Measurements from ENCODE around the gene TSPOAP1.

DNA sequence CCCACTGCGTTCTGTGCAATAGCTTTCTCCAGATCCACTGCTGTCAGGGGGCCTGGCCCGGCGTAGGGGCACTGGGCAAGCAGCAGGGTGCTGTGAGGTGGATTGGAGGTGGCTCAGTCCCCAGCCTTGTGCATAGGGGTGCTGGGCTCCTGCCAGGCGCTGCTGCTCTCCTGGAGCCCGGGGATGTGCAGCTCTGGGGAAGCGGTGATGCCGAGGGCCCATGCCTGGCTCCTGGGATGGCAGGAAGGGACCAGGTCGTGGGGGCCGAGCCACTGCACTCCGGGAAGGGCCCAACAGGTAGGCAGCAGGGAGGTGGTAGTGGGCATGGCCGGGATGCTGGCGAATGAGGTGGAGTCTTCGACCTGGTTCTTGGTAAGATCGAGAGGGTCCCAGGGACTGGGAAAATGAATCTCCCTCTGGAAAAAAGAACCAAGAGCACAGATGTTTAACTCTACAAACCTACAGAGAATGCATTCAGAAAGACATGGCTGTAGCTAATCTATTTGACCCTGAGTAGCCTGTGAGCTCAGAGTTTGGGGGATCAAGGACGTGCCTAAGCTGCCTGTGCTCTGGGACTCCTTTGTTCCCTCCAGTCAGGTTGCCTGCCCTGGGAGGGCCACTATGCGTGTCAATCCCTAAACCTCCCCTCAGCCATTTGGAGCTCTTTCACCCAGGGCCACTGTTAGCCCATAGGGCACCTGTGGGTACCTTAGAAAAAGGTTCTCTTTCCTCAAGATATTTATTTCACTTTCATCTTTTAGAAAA lies 30.0 kb upstream of the TSPOAP1 start:
- no peak for TF ChIP-seq ZFP30 (CRISPR knock-in tag; IDR thresholded peaks at IDR 0.05)
- no peak for TF ChIP-seq TCF4 (CRISPR knock-in tag; IDR thresholded peaks at IDR 0.05; ENCODE audit: borderline replicate concordance)
- TF ChIP-seq ZNF8 (CRISPR knock-in tag; IDR thresholded peaks at IDR 0.05): no peak
- TF ChIP-seq, protein P1, sequence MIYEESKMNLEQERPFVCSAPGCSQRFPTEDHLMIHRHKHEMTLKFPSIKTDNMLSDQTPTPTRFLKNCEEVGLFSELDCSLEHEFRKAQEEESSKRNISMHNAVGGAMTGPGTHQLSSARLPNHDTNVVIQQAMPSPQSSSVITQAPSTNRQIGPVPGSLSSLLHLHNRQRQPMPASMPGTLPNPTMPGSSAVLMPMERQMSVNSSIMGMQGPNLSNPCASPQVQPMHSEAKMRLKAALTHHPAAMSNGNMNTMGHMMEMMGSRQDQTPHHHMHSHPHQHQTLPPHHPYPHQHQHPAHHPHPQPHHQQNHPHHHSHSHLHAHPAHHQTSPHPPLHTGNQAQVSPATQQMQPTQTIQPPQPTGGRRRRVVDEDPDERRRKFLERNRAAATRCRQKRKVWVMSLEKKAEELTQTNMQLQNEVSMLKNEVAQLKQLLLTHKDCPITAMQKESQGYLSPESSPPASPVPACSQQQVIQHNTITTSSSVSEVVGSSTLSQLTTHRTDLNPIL (CRISPR knock-in tag; IDR thresholded peaks at IDR 0.05; ENCODE audit: low read depth): no peak
- no peak for TF ChIP-seq OSR1 (CRISPR knock-in tag; IDR thresholded peaks at IDR 0.05)
- TF ChIP-seq RARB (CRISPR knock-in tag; IDR thresholded peaks at IDR 0.05): no peak
- no peak for TF ChIP-seq ESRRG (CRISPR knock-in tag; IDR thresholded peaks at IDR 0.05)
- no peak for TF ChIP-seq ZNF565 (CRISPR knock-in tag; conservative IDR thresholded peaks at IDR 0.05; ENCODE audit: low read depth)
- no peak for TF ChIP-seq BACH2 (CRISPR knock-in tag; IDR thresholded peaks at IDR 0.05; ENCODE audit: borderline replicate concordance)
- no peak for TF ChIP-seq PPARA (CRISPR knock-in tag; IDR thresholded peaks at IDR 0.05; ENCODE audit: borderline replicate concordance)
- TF ChIP-seq ZC3H10 (CRISPR knock-in tag; IDR thresholded peaks at IDR 0.05): no peak
- no peak for TF ChIP-seq CSDC2 (CRISPR knock-in tag; IDR thresholded peaks at IDR 0.05)
- TF ChIP-seq, protein P2, sequence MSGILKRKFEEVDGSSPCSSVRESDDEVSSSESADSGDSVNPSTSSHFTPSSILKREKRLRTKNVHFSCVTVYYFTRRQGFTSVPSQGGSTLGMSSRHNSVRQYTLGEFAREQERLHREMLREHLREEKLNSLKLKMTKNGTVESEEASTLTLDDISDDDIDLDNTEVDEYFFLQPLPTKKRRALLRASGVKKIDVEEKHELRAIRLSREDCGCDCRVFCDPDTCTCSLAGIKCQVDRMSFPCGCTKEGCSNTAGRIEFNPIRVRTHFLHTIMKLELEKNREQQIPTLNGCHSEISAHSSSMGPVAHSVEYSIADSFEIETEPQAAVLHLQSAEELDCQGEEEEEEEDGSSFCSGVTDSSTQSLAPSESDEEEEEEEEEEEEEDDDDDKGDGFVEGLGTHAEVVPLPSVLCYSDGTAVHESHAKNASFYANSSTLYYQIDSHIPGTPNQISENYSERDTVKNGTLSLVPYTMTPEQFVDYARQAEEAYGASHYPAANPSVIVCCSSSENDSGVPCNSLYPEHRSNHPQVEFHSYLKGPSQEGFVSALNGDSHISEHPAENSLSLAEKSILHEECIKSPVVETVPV (CRISPR knock-in tag; IDR thresholded peaks at IDR 0.05): no peak
- no peak for TF ChIP-seq ISL1 (CRISPR knock-in tag; IDR thresholded peaks at IDR 0.05)
